HG03095 (cell line): ENCODE data around the gene HNRNPC.
"Not testable (repeated sequence)": the region's sequence is repeated elsewhere in the genome, so short reads cannot be mapped to it uniquely, and the experiment has no call there.

ENCODE experiments used
- ATAC-seq: cut with Tn5 transposase; IDR thresholded peaks from one replicate; pipeline ENCODE4 v1.9.1; 2021; ENCODE audit warnings: moderate library complexity; ENCODE audit not compliant: unreplicated experiment

Gene HNRNPC

GRCh38 chr14:21197418-21198205 lies 71.6 kb downstream of the HNRNPC start:
- no peak for ATAC-seq

- ATAC-seq, result no peak
Observed at GRCh38 chr14:21194597-21194996, 74.6 kb downstream of the HNRNPC start.

- ATAC-seq, result no peak
Observed at GRCh38 chr14:21192875-21193535, 76.2 kb downstream of the HNRNPC start.

- ATAC-seq, result no peak
Observed at GRCh38 chr14:21192447-21192822, 76.8 kb downstream of the HNRNPC start.

- ATAC-seq, result peak; percentile 94
Observed at GRCh38 chr14:21191809-21192446, 77.3 kb downstream of the HNRNPC start.

- no peak for ATAC-seq
Observed at GRCh38 chr14:21191261-21191808, 77.9 kb downstream of the HNRNPC start.

GRCh38 chr14:21185491-21185890 lies 83.8 kb downstream of the HNRNPC start:
- no peak for ATAC-seq

GRCh38 chr14:21184254-21184653 lies 85.0 kb downstream of the HNRNPC start:
- no peak for ATAC-seq

GRCh38 chr14:21182166-21182565 lies 87.1 kb downstream of the HNRNPC start:
- ATAC-seq, result no peak

- ATAC-seq, result no peak
Observed at GRCh38 chr14:21171128-21171527, 98.1 kb downstream of the HNRNPC start.

GRCh38 chr14:21169573-21169972 lies 99.7 kb downstream of the HNRNPC start:
- no peak for ATAC-seq

GRCh38 chr14:21168055-21168454 lies 101.2 kb downstream of the HNRNPC start:
- no peak for ATAC-seq

- not testable (repeated sequence) for ATAC-seq
Observed at GRCh38 chr14:21165670-21166069, 103.6 kb downstream of the HNRNPC start.

GRCh38 chr14:21165002-21165605 lies 104.1 kb downstream of the HNRNPC start:
- not testable (repeated sequence) for ATAC-seq

GRCh38 chr14:21163871-21164291 lies 105.4 kb downstream of the HNRNPC start:
- ATAC-seq, result no peak

GRCh38 chr14:21162081-21162480 lies 107.2 kb downstream of the HNRNPC start:
- ATAC-seq, result no peak

- ATAC-seq, result no peak
Observed at GRCh38 chr14:21160061-21160610, 109.1 kb downstream of the HNRNPC start.
